GM19438 (cell line): Measurements from ENCODE around the gene COPS3.
"Not testable (repeated sequence)": the region's sequence is repeated elsewhere in the genome, so short reads cannot be mapped to it uniquely, and the experiment has no call there.

Experiments used
- ATAC-seq: cut with Tn5 transposase; IDR thresholded peaks from one replicate; pipeline ENCODE4 v1.9.1; 2021; ENCODE audit warnings: low read depth; ENCODE audit not compliant: unreplicated experiment

COPS3 gene

GRCh38 chr17:17303010-17303846 lies 22.2 kb upstream of the COPS3 start, which contains the start of gene NT5M:
TSS of gene NT5M (plus strand) at chr17:17303373. CDS start at chr17:17303551, 178 bp downstream.
- peak; percentile 43 for ATAC-seq

- not testable (repeated sequence) for ATAC-seq
Observed at GRCh38 chr17:17301659-17302058, 20.6 kb upstream of the COPS3 start.

DNA sequence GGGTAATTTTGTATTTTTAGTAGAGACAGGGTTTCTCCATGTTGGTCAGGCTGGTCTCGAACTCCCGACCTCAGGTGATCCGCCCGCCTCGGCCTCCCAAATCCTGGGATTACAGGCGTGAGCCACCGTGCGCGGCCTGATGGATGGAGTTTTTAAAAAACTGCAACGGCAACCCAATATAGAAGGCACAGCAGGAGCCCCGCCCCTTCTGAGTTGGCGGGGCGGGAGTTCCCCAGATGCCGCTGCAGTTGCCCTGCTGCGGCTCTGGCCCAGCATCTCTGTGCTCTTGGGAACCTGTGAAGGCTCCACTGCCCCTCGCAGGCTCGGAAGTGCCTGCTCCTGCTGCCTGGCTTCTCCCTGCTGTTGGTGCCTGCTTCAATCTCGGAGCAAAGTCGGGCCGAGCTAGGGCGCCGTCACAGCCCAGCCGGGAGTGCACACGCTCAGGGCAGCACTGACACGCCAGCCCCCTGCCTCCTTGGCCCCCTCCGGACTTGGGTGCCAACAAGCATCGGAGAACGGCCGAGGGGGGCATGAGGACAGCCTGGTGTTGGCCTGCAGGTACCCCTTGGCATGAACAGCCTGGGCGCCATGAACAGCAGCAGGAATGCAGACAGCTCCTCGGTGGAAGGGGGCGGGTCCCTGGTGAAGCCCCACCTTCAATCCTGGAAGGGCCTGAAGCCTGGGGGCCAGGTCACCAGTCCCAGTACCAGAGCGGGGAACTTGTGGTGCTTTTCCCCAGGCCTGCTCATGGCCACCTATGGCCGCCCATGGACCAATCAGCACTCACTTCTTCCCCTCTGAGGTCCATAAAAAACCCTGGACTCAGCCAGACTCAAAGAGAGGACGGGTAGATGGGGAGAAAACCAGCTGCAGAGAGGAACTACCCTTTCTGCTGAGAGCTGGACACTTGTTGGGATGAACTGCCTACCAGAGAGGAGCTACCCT lies 19.9 kb upstream of the COPS3 start:
- ATAC-seq = no peak

- no peak for ATAC-seq
Observed at GRCh38 chr17:17298108-17298507, 17.1 kb upstream of the COPS3 start.

DNA sequence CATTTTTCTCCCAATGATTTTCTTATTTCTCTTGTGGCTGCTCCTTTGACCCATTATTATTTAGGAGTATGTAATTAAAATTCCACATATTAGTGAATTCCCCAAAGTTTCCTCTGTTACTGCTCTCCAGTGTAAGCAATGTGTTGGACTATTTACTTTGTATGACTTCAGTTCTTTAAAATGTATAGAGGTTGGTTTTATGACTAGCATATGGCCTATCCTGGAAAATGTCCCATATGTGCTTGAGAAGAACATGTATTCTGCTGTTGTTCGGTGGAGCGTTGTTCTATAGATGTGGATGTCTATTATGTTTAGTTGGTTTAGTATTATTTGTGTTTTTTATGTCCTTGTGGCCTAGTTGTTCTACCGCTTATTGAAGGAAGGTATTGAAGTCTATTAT lies 16.2 kb upstream of the COPS3 start:
- no peak for ATAC-seq

- no peak for ATAC-seq
Observed at GRCh38 chr17:17295141-17295540, 14.1 kb upstream of the COPS3 start.

GRCh38 chr17:17289701-17290100 lies 8.7 kb upstream of the COPS3 start:
- ATAC-seq = no peak

- no peak for ATAC-seq
Observed at GRCh38 chr17:17289086-17289485, 8.0 kb upstream of the COPS3 start.

GRCh38 chr17:17285951-17286350 lies 4.9 kb upstream of the COPS3 start:
- ATAC-seq = no peak

DNA sequence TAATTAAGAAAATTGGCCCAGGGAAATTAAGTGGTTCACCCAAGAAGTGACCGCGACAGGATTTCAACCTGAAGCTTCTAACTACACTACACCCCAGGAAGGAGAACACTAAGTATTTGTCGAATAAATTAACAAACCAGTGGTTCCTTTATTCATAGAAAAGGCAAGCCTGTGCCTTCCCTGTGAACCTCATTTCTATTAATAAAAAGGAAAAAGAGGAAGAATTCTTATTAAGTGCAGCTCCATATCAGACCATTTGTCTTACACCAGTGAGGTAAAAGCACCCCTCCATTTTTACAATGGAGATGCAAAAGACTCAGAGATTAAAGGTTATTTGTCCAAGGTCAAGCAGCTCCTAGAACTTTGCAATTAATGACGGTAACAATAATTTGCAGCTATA lies 1.7 kb downstream of the COPS3 start:
- ATAC-seq = no peak

- not testable (repeated sequence) for ATAC-seq
Observed at GRCh38 chr17:17277431-17277830, 3.6 kb downstream of the COPS3 start.

- ATAC-seq = no peak
Observed at GRCh38 chr17:17275971-17276370, 5.1 kb downstream of the COPS3 start.

DNA sequence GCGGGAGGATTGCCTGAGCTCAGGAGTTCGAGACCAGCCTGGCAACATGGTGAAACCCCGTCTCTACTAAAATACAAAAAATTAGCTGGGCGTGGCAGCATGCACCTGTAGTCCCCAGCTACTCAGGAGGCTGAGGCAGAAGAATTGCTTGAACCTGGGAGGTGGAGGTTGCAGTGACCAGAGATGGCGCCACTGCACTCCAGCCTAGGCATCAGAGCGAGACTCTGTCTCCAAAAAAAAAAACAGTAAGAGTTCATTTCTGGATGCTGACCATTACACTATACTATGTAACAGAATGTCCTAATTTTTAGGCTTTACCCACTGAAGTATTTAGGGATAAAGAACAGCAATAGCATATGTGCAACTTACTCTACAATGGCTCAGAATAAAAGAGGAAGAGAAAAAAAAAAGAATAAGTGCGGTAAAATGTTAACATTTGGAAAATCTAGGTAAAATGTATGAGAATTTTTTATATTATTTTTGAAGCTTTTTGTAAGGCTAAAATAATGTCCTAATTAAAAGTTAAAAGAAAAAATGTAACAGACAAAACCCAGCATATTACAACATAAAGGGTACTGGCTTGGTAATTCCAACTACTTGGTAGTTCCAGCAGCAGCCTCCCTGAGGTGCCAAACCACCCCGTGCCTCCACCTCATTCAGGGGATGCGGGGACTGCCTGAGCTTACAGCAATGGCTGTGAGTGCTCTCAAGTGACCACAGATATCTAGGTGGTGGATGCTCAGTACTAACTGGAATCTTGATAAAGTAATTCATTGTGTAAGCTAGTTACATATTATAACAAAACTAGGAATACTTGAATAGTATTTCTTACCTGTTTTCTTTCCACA lies 10.9 kb downstream of the COPS3 start:
- ATAC-seq = no peak

GRCh38 chr17:17264430-17264829 lies 16.6 kb downstream of the COPS3 start:
- ATAC-seq = no peak

GRCh38 chr17:17258998-17259397 lies 22.0 kb downstream of the COPS3 start:
- no peak for ATAC-seq

GRCh38 chr17:17258011-17258410 lies 23.0 kb downstream of the COPS3 start:
- ATAC-seq = no peak

DNA sequence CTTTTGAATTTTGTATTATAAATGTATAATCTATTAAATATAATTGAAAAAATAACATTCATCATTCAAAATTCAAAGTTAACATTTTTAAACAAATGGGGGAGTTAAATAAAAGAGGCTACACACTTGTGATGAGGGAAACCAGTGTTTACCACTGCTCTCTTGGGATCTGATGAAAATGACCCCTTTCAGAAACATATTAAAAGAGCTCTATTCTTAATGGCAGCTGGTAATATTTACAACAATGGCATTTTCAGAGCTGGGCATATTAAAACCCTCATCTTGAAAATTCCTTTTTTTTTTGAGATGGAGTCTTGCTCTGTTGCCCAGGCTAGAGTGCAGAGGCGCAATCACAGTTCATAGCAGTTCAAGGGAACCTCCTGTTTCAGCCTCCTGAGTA lies 24.7 kb downstream of the COPS3 start:
- ATAC-seq = no peak

DNA sequence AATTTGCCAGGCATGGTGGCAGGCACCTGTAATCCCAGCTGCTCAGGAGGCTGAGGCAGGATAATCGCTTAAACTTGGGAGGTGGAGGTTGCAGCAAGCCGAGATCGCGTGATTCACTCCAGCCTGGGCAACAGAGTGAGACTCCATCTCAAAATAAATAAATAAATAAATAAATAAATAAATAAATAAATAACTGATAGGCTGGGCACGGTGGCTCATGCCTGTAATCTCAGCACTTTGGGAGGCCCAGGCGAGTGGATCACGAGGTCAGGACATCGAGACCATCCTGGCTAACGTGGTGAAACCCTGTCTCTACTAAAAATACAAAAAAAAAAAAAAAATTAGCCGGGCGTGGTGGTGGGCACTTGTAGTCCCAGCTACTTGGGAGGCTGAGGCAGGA lies 25.4 kb downstream of the COPS3 start:
- not testable (repeated sequence) for ATAC-seq

- no peak for ATAC-seq
Observed at GRCh38 chr17:17254036-17254435, 27.0 kb downstream of the COPS3 start.

- no peak for ATAC-seq
Observed at GRCh38 chr17:17253406-17253805, 27.6 kb downstream of the COPS3 start.
